Activated CD4-positive, alpha-beta T cell treated with anti-CD3 and anti-CD28 coated beads, Interleukin-2, amount 10 ng/mL, durations not matched to agents 24 days and 14 days (primary cell): Measurements from ENCODE around the gene NEGR1. TPM values are rescaled to one million over a fixed set of nuclear protein-coding genes. Genes with fewer than 3 reads are reported as not detected.

ENCODE experiments used
- DNase-seq: peaks from one replicate; pipeline ENCODE4 v3.0.0; 2022
- H3K27ac Mint-ChIP-seq: one replicate; pipeline ENCODE4 v1.8.0; 2022; ENCODE audit warnings: mild to moderate bottlenecking, mixed read lengths
- H3K27me3 Mint-ChIP-seq: one replicate; pipeline ENCODE4 v1.8.0; 2022; ENCODE audit warnings: mixed read lengths
- H3K36me3 Mint-ChIP-seq: one replicate; pipeline ENCODE4 v1.8.0; 2022; ENCODE audit warnings: low read depth, mild to moderate bottlenecking, mixed read lengths
- H3K4me1 Mint-ChIP-seq: one replicate; pipeline ENCODE4 v1.8.0; 2021; ENCODE audit warnings: mixed read lengths
- H3K4me3 Mint-ChIP-seq: one replicate; pipeline ENCODE4 v1.8.0; 2022; ENCODE audit warnings: mild to moderate bottlenecking, moderate library complexity, mixed read lengths
- H3K9me3 Mint-ChIP-seq: one replicate; pipeline ENCODE4 v1.8.0; 2021; ENCODE audit warnings: mixed read lengths
- intact Hi-C: fragments of 100-400 bp; cut with micrococcal nuclease; formaldehyde crosslinking; loops from one replicate; pipeline ENCODE4 v1.15.1; 2023
- total RNA-seq: library from RNA; stranded (reverse); gene quantifications from 2 replicates; pipeline ENCODE4 v1.2.3, GENCODE V29; 2022

Gene NEGR1
- total RNA-seq, 1 donor from 2014 or later = not detected

- Mint-ChIP-seq H3K4me1 (no peaks in the 10 kb centered on the region), H3K27ac (no peak overlapping the region), H3K36me3 (no peaks in the 10 kb centered on the region), H3K9me3 (no peaks in the 10 kb centered on the region), H3K27me3 (no peaks in the 10 kb centered on the region), H3K4me3 (no peak overlapping the region)
- DNase-seq = no peak
- intact Hi-C loops = no loop called here
Measured at GRCh38 chr1:71651214-71651613, 631.1 kb downstream of the NEGR1 start.

GRCh38 chr1:71650119-71650518 lies 632.2 kb downstream of the NEGR1 start:
- H3K27me3 Mint-ChIP-seq = no peaks in the 10 kb centered on the region
- H3K4me1 Mint-ChIP-seq = no peaks in the 10 kb centered on the region
- H3K4me3 Mint-ChIP-seq = no peak overlapping the region
- no peaks in the 10 kb centered on the region for H3K9me3 Mint-ChIP-seq
- no peak for DNase-seq
- intact Hi-C loops = no loop called here
- H3K27ac Mint-ChIP-seq = no peak overlapping the region
- H3K36me3 Mint-ChIP-seq = no peaks in the 10 kb centered on the region

- Mint-ChIP-seq H3K27ac (no peak overlapping the region), H3K36me3 (no peaks in the 10 kb centered on the region), H3K4me3 (no peak overlapping the region), H3K27me3 (no peaks in the 10 kb centered on the region), H3K4me1 (no peaks in the 10 kb centered on the region), H3K9me3 (no peaks in the 10 kb centered on the region)
- DNase-seq = no peak
- intact Hi-C loops = no loop called here
Measured at GRCh38 chr1:71649608-71650007, 632.7 kb downstream of the NEGR1 start.

GRCh38 chr1:71647513-71648300 lies 634.6 kb downstream of the NEGR1 start:
- Mint-ChIP-seq H3K27me3 (no peaks in the 10 kb centered on the region), H3K36me3 (no peaks in the 10 kb centered on the region), H3K4me1 (no peaks in the 10 kb centered on the region), H3K9me3 (no peaks in the 10 kb centered on the region), H3K27ac (no peak overlapping the region), H3K4me3 (no peak overlapping the region)
- intact Hi-C loops = no loop called here
- DNase-seq = no peak

- no peaks in the 10 kb centered on the region for H3K9me3 Mint-ChIP-seq
- H3K36me3 Mint-ChIP-seq = no peaks in the 10 kb centered on the region
- H3K27me3 Mint-ChIP-seq = no peaks in the 10 kb centered on the region
- no peak overlapping the region for H3K4me3 Mint-ChIP-seq
- DNase-seq = no peak
- intact Hi-C loops = no loop called here
- H3K4me1 Mint-ChIP-seq = no peaks in the 10 kb centered on the region
- H3K27ac Mint-ChIP-seq = no peak overlapping the region
Measured at GRCh38 chr1:71645015-71645414, 637.3 kb downstream of the NEGR1 start.

- H3K4me1 Mint-ChIP-seq = no peaks in the 10 kb centered on the region
- intact Hi-C loops = no loop called here
- H3K36me3 Mint-ChIP-seq = no peaks in the 10 kb centered on the region
- H3K27ac Mint-ChIP-seq = no peak overlapping the region
- no peaks in the 10 kb centered on the region for H3K9me3 Mint-ChIP-seq
- H3K4me3 Mint-ChIP-seq = no peak overlapping the region
- H3K27me3 Mint-ChIP-seq = no peaks in the 10 kb centered on the region
- no peak for DNase-seq
Measured at GRCh38 chr1:71641903-71642302, 640.4 kb downstream of the NEGR1 start.

DNA sequence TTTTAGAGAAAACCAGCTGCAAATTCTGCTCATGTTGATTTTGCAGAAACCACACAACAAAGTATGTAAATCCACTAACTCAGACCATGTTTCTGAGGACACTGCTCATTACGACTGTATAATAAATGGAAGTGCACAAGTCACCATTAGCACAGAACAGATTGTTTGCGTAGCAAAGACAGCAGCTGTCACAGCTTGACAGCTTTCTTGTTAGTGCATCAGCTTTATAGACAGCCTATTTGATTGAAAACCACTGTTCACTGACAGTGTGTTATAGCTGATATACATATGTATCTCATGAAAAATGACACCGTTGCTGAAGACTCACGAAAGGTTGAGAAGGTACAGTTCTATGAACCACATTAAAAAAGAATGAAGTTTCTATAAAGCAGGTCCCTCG lies 641.3 kb downstream of the NEGR1 start:
- intact Hi-C loops = no loop called here

DNA sequence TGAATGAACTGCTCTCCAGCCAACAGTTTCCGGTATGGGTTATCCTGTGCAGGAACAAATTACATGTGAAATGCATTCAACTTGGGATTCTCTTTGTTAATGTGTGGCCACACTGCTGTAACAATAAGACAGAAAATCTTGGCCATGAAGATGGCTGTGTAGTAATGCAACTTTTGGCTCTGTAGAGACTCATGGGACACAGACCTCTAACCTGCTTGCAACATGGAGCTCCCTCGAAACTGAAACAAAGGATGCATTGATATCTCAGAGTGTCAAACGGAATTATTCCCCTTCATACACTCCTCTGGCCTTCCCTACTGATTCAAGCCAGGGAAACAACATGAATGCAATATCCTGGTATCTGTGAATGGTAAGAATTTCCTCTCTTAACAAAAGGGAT lies 642.2 kb downstream of the NEGR1 start:
- H3K27me3 Mint-ChIP-seq = no peaks in the 10 kb centered on the region
- no peak for DNase-seq
- no peak overlapping the region for H3K27ac Mint-ChIP-seq
- intact Hi-C loops = no loop called here
- no peak overlapping the region for H3K4me3 Mint-ChIP-seq
- no peaks in the 10 kb centered on the region for H3K9me3 Mint-ChIP-seq
- no peaks in the 10 kb centered on the region for H3K36me3 Mint-ChIP-seq
- H3K4me1 Mint-ChIP-seq = no peaks in the 10 kb centered on the region

More for the DNA sequence above, 641.3 kb downstream of the NEGR1 start:
- H3K4me1 Mint-ChIP-seq = no peaks in the 10 kb centered on the region
- no peaks in the 10 kb centered on the region for H3K36me3 Mint-ChIP-seq
- no peak overlapping the region for H3K27ac Mint-ChIP-seq
- DNase-seq = no peak
- H3K27me3 Mint-ChIP-seq = no peaks in the 10 kb centered on the region
- no peak overlapping the region for H3K4me3 Mint-ChIP-seq
- H3K9me3 Mint-ChIP-seq = no peaks in the 10 kb centered on the region

DNA sequence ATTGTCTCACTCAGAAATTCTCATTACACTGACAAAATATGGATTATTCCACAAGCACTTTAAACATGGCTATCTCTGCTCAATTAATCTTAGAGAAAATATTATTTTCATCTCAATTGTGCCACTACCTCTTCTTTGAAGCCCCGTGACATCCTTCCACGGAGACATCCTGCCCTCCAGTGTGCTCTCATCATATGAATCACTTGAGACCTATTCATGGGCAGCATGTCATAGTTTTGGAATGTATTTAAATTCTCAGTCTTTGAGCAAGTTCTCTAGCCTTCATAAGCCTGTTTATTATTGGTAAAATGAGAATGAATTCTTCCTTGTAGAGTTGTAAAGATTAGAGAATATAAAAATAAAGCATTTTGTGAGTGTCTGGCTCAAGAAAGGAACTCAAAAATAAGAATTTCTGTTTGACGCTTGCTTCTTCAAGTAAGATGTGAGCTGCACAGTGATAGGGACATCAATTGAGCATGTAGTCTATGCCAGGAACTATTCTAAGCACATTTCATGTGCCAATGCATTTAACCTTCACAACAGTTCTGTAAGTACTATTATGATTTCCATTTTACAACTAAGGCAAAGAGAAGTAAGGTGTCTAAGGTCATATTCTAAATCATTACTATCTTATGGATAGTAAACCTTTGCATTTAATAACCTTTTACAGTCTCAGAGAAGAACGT lies 644.1 kb downstream of the NEGR1 start:
- Mint-ChIP-seq H3K27me3 (no peaks in the 10 kb centered on the region), H3K27ac (no peak overlapping the region), H3K4me1 (no peaks in the 10 kb centered on the region), H3K4me3 (no peak overlapping the region), H3K36me3 (no peaks in the 10 kb centered on the region), H3K9me3 (no peaks in the 10 kb centered on the region)
- intact Hi-C loops = no loop called here
- DNase-seq = no peak

DNA sequence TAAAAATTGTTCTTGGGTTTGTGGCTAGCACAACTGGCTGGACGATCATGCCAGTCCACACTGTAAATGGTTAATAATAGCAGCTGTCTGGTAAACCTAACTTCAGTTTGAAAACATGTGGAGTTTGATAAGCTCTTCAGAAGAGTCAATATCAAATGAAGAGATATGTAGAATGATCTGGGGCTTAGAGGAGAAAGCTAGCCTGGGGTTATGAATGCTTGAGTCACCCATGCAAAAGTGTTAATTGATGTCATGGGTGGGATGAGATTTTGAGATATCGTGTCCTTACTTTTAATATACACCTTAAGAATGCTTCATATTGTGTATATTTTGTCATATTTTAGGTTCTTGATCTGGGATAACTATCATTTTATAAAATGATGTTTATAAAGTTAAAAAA lies 646.8 kb downstream of the NEGR1 start:
- intact Hi-C loops = no loop called here
- no peak for DNase-seq
- no peak overlapping the region for H3K27ac Mint-ChIP-seq
- no peaks in the 10 kb centered on the region for H3K36me3 Mint-ChIP-seq
- H3K4me1 Mint-ChIP-seq = no peaks in the 10 kb centered on the region
- H3K4me3 Mint-ChIP-seq = no peak overlapping the region
- no peaks in the 10 kb centered on the region for H3K9me3 Mint-ChIP-seq
- no peaks in the 10 kb centered on the region for H3K27me3 Mint-ChIP-seq

- Mint-ChIP-seq H3K9me3 (no peaks in the 10 kb centered on the region), H3K27ac (no peak overlapping the region), H3K36me3 (no peaks in the 10 kb centered on the region), H3K4me3 (no peak overlapping the region), H3K27me3 (no peaks in the 10 kb centered on the region), H3K4me1 (no peaks in the 10 kb centered on the region)
- intact Hi-C loops = no loop called here
- no peak for DNase-seq
Measured at GRCh38 chr1:71634159-71634558, 648.2 kb downstream of the NEGR1 start.

DNA sequence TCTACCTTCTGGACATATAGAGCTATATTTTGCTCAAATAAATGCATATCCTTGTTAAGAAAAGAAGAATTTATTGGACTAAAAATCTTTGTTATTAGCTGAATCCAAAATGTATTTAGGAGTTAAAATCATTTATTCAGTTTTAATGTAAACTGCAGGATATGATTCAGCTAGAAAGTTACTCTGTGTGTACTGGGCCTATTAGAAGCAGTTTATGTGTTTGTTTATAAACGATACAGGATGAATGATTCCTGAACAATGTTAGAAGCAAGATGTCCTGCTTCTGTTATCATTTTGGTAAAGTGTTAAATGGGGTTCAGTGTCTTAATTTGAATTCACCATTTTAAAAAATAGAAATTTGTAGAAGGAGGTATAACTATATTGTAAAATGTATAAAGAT lies 652.3 kb downstream of the NEGR1 start:
- no peak for DNase-seq
- intact Hi-C loops = no loop called here
- no peaks in the 10 kb centered on the region for H3K27me3 Mint-ChIP-seq
- H3K4me1 Mint-ChIP-seq = no peaks in the 10 kb centered on the region
- H3K9me3 Mint-ChIP-seq = no peaks in the 10 kb centered on the region
- H3K4me3 Mint-ChIP-seq = no peak overlapping the region
- no peaks in the 10 kb centered on the region for H3K36me3 Mint-ChIP-seq
- no peak overlapping the region for H3K27ac Mint-ChIP-seq

GRCh38 chr1:71625004-71625403 lies 657.3 kb downstream of the NEGR1 start:
- no peak overlapping the region for H3K27ac Mint-ChIP-seq
- no peaks in the 10 kb centered on the region for H3K27me3 Mint-ChIP-seq
- H3K36me3 Mint-ChIP-seq = no peaks in the 10 kb centered on the region
- intact Hi-C loops = no loop called here
- no peak for DNase-seq
- no peak overlapping the region for H3K4me3 Mint-ChIP-seq
- no peaks in the 10 kb centered on the region for H3K9me3 Mint-ChIP-seq
- no peaks in the 10 kb centered on the region for H3K4me1 Mint-ChIP-seq

DNA sequence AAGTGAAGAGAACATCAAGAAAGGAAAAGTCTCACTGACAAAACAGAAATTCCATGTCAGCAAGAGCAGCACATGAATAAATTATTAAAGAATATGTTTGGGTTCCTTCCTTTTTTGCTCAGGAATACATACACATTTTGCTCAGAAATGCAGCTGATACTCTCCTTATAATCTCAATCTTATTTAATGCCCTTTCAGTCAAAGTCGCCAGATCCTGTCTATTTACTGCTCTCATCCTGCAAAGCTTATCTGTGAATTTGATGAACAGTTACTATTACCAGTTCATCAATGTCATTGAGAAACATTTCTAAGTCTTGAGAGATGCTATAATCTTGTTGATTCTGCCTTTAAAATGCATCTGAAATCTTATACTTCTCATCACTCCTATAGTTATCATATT lies 658.5 kb downstream of the NEGR1 start:
- Mint-ChIP-seq H3K27ac (no peak overlapping the region), H3K9me3 (no peaks in the 10 kb centered on the region), H3K4me1 (no peaks in the 10 kb centered on the region), H3K27me3 (no peaks in the 10 kb centered on the region), H3K36me3 (no peaks in the 10 kb centered on the region), H3K4me3 (no peak overlapping the region)
- no peak for DNase-seq
- intact Hi-C loops = no loop called here

- Mint-ChIP-seq H3K27ac (no peak overlapping the region), H3K4me1 (no peaks in the 10 kb centered on the region), H3K4me3 (no peak overlapping the region), H3K27me3 (no peaks in the 10 kb centered on the region), H3K36me3 (no peaks in the 10 kb centered on the region), H3K9me3 (no peaks in the 10 kb centered on the region)
- intact Hi-C loops = no loop called here
- DNase-seq = no peak
Measured at GRCh38 chr1:71621785-71622184, 660.6 kb downstream of the NEGR1 start.
